HCT116 (cell line): Measurements from ENCODE around the gene ZNF485.

Experiments used
- CEBPB ChIP-seq: IDR thresholded peaks from 2 replicates; pipeline ENCODE4 v1.6.1; 2012; ENCODE audit warnings: low read depth
- EGR1 ChIP-seq: IDR thresholded peaks from 2 replicates; pipeline ENCODE4 v1.6.1; 2012; ENCODE audit warnings: low read depth
- EZH2 ChIP-seq: fragments of 200-600 bp; sonication (generic); IDR thresholded peaks from 2 replicates; pipeline ENCODE4 v1.6.1; 2017; ENCODE audit warnings: antibody characterized with exemption, mixed run types
- POLR2A ChIP-seq: IDR thresholded peaks from 2 replicates; pipeline ENCODE4 v1.7.0; 2011; ENCODE audit warnings: borderline replicate concordance; ENCODE audit not compliant: insufficient read depth, insufficient read length; ENCODE audit errors: extremely low read depth
- POLR2AphosphoS5 ChIP-seq: IDR thresholded peaks from 2 replicates; pipeline ENCODE4 v1.6.1; 2011; ENCODE audit warnings: mild to moderate bottlenecking, low read depth, low read length, moderate library complexity
- SIN3A ChIP-seq: IDR thresholded peaks from 2 replicates; pipeline ENCODE4 v1.6.1; 2012; ENCODE audit warnings: low read depth
- SP1 ChIP-seq: IDR thresholded peaks from 2 replicates; pipeline ENCODE4 v1.6.1; 2012; ENCODE audit warnings: low read depth
- YY1 ChIP-seq: IDR thresholded peaks from 2 replicates; pipeline ENCODE4 v1.6.1; 2011; ENCODE audit warnings: low read length, low read depth, moderate library complexity, mild to moderate bottlenecking; ENCODE audit not compliant: insufficient replicate concordance; ENCODE audit errors: extremely low read depth
- TF ChIP-seq, protein P1 (sequence below), 3 experiments: fragments of 200-600 bp in 1 of 3; sonication (generic) in 1 of 3; IDR thresholded peaks in 2 of 3; conservative IDR thresholded peaks in 1 of 3; 2 replicates each; pipeline ENCODE4 v1.5.1; 2012 to 2017; ENCODE audit warnings: low read depth in 2 of 3, low read length in 2 of 3, antibody characterized with exemption in 1 of 3, borderline replicate concordance in 1 of 3, control low read depth in 1 of 3, mild to moderate bottlenecking in 1 of 3, mixed read lengths in 1 of 3, mixed run types in 1 of 3, moderate library complexity in 1 of 3; ENCODE audit not compliant: insufficient read depth in 1 of 3
- TF ChIP-seq, protein P2 (sequence below): IDR thresholded peaks from 2 replicates; pipeline ENCODE4 v1.6.1; 2012; ENCODE audit warnings: low read depth
- TF ChIP-seq, protein P3 (sequence below): IDR thresholded peaks from 2 replicates; pipeline ENCODE4 v1.6.1; 2012
- TF ChIP-seq, protein P4 (sequence below): IDR thresholded peaks from 2 replicates; pipeline ENCODE4 v1.6.1; 2012

DNA sequence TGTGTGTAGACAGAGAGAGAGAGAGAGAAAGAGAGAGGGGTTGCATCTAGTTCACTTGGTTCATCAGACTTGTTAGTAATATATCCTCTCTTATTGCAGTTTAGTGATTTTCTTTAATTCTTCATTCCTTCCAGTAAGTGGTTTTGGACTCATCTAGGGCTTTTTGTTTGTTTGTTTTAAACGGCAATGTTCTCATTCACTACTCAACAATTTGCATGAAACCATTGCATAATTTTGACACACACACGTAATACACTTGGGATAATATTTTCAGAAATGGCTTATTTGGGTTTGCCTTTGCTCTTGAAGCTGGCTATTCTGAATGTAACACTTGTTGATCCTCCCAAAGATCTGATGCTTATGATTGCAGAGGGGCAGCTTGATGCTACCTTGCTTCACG lies 58.8 kb downstream of the ZNF485 start:
- TF ChIP-seq, protein P1, sequence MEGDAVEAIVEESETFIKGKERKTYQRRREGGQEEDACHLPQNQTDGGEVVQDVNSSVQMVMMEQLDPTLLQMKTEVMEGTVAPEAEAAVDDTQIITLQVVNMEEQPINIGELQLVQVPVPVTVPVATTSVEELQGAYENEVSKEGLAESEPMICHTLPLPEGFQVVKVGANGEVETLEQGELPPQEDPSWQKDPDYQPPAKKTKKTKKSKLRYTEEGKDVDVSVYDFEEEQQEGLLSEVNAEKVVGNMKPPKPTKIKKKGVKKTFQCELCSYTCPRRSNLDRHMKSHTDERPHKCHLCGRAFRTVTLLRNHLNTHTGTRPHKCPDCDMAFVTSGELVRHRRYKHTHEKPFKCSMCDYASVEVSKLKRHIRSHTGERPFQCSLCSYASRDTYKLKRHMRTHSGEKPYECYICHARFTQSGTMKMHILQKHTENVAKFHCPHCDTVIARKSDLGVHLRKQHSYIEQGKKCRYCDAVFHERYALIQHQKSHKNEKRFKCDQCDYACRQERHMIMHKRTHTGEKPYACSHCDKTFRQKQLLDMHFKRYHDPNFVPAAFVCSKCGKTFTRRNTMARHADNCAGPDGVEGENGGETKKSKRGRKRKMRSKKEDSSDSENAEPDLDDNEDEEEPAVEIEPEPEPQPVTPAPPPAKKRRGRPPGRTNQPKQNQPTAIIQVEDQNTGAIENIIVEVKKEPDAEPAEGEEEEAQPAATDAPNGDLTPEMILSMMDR (IDR thresholded peaks at IDR 0.05 in 2 of 3, conservative IDR thresholded peaks at IDR 0.05 in 1 of 3; ENCODE audit: borderline replicate concordance in 1 of 3, insufficient read depth in 1 of 3, low read depth in 2 of 3, low read length in 2 of 3), result no peak
- TF ChIP-seq POLR2A (no peak), EGR1 (no peak), SP1 (no peak), CEBPB (no peak), POLR2AphosphoS5 (no peak), SIN3A (no peak), YY1 (no peak), EZH2 (no peak)
- TF ChIP-seq, protein P2, sequence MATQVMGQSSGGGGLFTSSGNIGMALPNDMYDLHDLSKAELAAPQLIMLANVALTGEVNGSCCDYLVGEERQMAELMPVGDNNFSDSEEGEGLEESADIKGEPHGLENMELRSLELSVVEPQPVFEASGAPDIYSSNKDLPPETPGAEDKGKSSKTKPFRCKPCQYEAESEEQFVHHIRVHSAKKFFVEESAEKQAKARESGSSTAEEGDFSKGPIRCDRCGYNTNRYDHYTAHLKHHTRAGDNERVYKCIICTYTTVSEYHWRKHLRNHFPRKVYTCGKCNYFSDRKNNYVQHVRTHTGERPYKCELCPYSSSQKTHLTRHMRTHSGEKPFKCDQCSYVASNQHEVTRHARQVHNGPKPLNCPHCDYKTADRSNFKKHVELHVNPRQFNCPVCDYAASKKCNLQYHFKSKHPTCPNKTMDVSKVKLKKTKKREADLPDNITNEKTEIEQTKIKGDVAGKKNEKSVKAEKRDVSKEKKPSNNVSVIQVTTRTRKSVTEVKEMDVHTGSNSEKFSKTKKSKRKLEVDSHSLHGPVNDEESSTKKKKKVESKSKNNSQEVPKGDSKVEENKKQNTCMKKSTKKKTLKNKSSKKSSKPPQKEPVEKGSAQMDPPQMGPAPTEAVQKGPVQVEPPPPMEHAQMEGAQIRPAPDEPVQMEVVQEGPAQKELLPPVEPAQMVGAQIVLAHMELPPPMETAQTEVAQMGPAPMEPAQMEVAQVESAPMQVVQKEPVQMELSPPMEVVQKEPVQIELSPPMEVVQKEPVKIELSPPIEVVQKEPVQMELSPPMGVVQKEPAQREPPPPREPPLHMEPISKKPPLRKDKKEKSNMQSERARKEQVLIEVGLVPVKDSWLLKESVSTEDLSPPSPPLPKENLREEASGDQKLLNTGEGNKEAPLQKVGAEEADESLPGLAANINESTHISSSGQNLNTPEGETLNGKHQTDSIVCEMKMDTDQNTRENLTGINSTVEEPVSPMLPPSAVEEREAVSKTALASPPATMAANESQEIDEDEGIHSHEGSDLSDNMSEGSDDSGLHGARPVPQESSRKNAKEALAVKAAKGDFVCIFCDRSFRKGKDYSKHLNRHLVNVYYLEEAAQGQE, result no peak
- TF ChIP-seq, protein P3, sequence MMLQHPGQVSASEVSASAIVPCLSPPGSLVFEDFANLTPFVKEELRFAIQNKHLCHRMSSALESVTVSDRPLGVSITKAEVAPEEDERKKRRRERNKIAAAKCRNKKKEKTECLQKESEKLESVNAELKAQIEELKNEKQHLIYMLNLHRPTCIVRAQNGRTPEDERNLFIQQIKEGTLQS, result no peak
- TF ChIP-seq, protein P4, sequence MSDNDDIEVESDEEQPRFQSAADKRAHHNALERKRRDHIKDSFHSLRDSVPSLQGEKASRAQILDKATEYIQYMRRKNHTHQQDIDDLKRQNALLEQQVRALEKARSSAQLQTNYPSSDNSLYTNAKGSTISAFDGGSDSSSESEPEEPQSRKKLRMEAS, result no peak
